PC-3 (cell line): ENCODE measurements around the gene RFX7. TPM values are rescaled to one million over a fixed set of nuclear protein-coding genes. Genes with fewer than 3 reads are reported as not detected.

ENCODE experiments used
- ATAC-seq: fragments of 200-7000 bp; cut with Tn5 transposase; 2 replicates; pipeline ENCODE4 v1.9.1; 2020; ENCODE audit warnings: mild to moderate bottlenecking, moderate library complexity
- BruUV-seq: library from RNA; stranded (reverse); fragments of 400-500 nt; replicated peaks from 2 replicates; lab custom pipeline; 2021; lab: Mats Ljungman, UMichigan
- CTCF ChIA-PET: fragments of 300-600 bp; sonication (Branson Sonifier 250); formaldehyde crosslinking; loops from one replicate; lab custom pipeline; 2022; ENCODE audit warnings: antibody characterized with exemption; lab: Charles Lee
- POLR2A ChIA-PET: fragments of 300-600 bp; sonication (Branson Sonifier 250); formaldehyde crosslinking; loops from one replicate; lab custom pipeline; 2022; ENCODE audit warnings: antibody characterized with exemption; ENCODE audit not compliant: unreplicated experiment; lab: Charles Lee
- DNase-seq: peaks from one replicate; pipeline ENCODE4 v3.0.0-alpha.2; 2015
- H2AFZ ChIP-seq: fragments of 300-600 bp; sonication (generic); 2 replicates; pipeline ENCODE4 v1.6.0; 2016; ENCODE audit warnings: antibody characterized with exemption, low read length
- H3F3A ChIP-seq: fragments of 300-600 bp; sonication (generic); one replicate; pipeline ENCODE4 v1.6.0; 2017; ENCODE audit warnings: antibody characterized with exemption, low read length, control low read depth, mild to moderate bottlenecking; ENCODE audit not compliant: unreplicated experiment
- H3K27ac ChIP-seq: fragments of 300-600 bp; sonication (generic); 2 replicates; pipeline ENCODE4 v1.5.1; 2016; ENCODE audit warnings: mild to moderate bottlenecking, low read length
- H3K27me3 ChIP-seq: fragments of 300-600 bp; sonication (generic); 2 replicates; pipeline ENCODE4 v1.6.1; 2016; ENCODE audit warnings: low read length, mixed read lengths
- H3K36me3 ChIP-seq: fragments of 300-600 bp; sonication (generic); 2 replicates; pipeline ENCODE4 v1.6.1; 2016; ENCODE audit warnings: low read depth, mixed run types, low read length, mixed read lengths
- H3K4me1 ChIP-seq: fragments of 300-600 bp; sonication (generic); 2 replicates; pipeline ENCODE4 v1.5.1; 2016; ENCODE audit warnings: low read length; ENCODE audit not compliant: insufficient read depth
- H3K4me2 ChIP-seq: fragments of 300-600 bp; sonication (generic); 2 replicates; pipeline ENCODE4 v1.6.0; 2016; ENCODE audit warnings: low read length
- H3K4me3 ChIP-seq: fragments of 300-600 bp; sonication (generic); 2 replicates; pipeline ENCODE4 v1.5.1; 2016; ENCODE audit warnings: mild to moderate bottlenecking, low read length, mixed read lengths
- H3K79me2 ChIP-seq: fragments of 300-600 bp; sonication (generic); 2 replicates; pipeline ENCODE4 v1.6.1; 2017; ENCODE audit warnings: low read length, mixed read lengths
- H3K9ac ChIP-seq: fragments of 300-600 bp; sonication (generic); 2 replicates; pipeline ENCODE4 v1.6.0; 2016; ENCODE audit warnings: mild to moderate bottlenecking, low read length
- H3K9me2 ChIP-seq: fragments of 300-600 bp; sonication (generic); replicated peaks from 2 replicates; pipeline ENCODE4 v1.6.1; 2016; ENCODE audit warnings: mixed run types, low read length, mixed read lengths
- H3K9me3 ChIP-seq: fragments of 300-600 bp; sonication (generic); 2 replicates; pipeline ENCODE4 v1.6.1; 2016; ENCODE audit warnings: low read length, mixed read lengths
- H4K20me1 ChIP-seq: fragments of 300-600 bp; sonication (generic); 2 replicates; pipeline ENCODE4 v1.6.1; 2016; ENCODE audit warnings: low read length, mixed read lengths
- EZH2 ChIP-seq: fragments of 300-600 bp; sonication (generic); IDR thresholded peaks from one replicate; pipeline ENCODE4 v1.6.1; 2017; ENCODE audit warnings: antibody characterized with exemption, mild to moderate bottlenecking, low read length; ENCODE audit not compliant: unreplicated experiment
- EZH2phosphoT487 ChIP-seq: fragments of 300-600 bp; sonication (generic); IDR thresholded peaks from 2 replicates; pipeline ENCODE4 v1.6.1; 2018; ENCODE audit warnings: mild to moderate bottlenecking, antibody characterized with exemption, low read length, borderline replicate concordance
- intact Hi-C: fragments of 100-400 bp; cut with micrococcal nuclease; formaldehyde crosslinking; loops from 2 replicates; pipeline ENCODE4 v1.9.0; 2023
- total RNA-seq: library from RNA; depleted of rRNA; stranded (reverse); fragments of >200 nt; gene quantifications from 2 replicates; pipeline ENCODE4 v1.2.3, GENCODE V29; 2014
- TF ChIP-seq, protein P1 (sequence below): fragments of 300-600 bp; sonication (generic); conservative IDR thresholded peaks from 2 replicates; pipeline ENCODE4 v1.5.1; 2017; ENCODE audit warnings: antibody characterized with exemption, low read depth, mild to moderate bottlenecking, low read length

RFX7 gene
- total RNA-seq, 1 experiment from 2014 or later: 2.8 TPM

DNA sequence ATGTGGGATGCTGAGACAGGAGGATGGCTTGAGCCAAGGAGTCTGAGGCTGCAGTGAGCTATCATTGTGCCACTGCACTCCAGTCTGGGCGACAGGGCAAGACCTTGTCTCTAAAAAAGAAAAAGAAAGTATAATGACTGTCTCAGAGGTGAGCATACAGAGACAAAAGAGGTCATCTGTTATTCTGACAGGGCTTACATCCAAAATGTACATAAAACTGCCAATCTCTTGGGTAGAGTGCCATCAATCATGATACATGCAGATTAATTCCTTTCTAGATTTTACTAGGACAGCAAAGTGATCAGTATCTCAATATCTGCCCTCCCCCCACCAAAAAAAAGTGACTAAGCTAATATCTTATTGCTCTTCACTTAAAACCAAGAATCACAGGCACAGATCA, 41.0 kb downstream of the RFX7 start:
- intact Hi-C loops: no loop called here
- Histone ChIP-seq H3K27ac (no peak overlapping the region), H4K20me1 (no peaks in the 10 kb centered on the region), H3K4me2 (no peak overlapping the region), H3K9me3 (no peaks in the 10 kb centered on the region), H3K36me3 (no peaks in the 10 kb centered on the region), H3F3A (no peaks in the 10 kb centered on the region), H3K4me1 (peaks cover 6% of the 10 kb centered on the region; the same call in 1 of the 2 replicates), H3K79me2 (peaks cover 42% of the 10 kb centered on the region), H3K4me3 (no peak overlapping the region), H3K9ac (no peak overlapping the region), H3K27me3 (no peaks in the 10 kb centered on the region), H2AFZ (no peak overlapping the region), H3K9me2 (no peaks in the 10 kb centered on the region)
- CTCF ChIA-PET: no interaction called here
- DNase-seq (no peak), ATAC-seq (no peak)
- BruUV-seq: no TSS peak
- POLR2A ChIA-PET: no interaction called here
- TF ChIP-seq EZH2phosphoT487 (no peak), EZH2 (no peak)
- TF ChIP-seq, protein P1, sequence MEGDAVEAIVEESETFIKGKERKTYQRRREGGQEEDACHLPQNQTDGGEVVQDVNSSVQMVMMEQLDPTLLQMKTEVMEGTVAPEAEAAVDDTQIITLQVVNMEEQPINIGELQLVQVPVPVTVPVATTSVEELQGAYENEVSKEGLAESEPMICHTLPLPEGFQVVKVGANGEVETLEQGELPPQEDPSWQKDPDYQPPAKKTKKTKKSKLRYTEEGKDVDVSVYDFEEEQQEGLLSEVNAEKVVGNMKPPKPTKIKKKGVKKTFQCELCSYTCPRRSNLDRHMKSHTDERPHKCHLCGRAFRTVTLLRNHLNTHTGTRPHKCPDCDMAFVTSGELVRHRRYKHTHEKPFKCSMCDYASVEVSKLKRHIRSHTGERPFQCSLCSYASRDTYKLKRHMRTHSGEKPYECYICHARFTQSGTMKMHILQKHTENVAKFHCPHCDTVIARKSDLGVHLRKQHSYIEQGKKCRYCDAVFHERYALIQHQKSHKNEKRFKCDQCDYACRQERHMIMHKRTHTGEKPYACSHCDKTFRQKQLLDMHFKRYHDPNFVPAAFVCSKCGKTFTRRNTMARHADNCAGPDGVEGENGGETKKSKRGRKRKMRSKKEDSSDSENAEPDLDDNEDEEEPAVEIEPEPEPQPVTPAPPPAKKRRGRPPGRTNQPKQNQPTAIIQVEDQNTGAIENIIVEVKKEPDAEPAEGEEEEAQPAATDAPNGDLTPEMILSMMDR: no peak

DNA sequence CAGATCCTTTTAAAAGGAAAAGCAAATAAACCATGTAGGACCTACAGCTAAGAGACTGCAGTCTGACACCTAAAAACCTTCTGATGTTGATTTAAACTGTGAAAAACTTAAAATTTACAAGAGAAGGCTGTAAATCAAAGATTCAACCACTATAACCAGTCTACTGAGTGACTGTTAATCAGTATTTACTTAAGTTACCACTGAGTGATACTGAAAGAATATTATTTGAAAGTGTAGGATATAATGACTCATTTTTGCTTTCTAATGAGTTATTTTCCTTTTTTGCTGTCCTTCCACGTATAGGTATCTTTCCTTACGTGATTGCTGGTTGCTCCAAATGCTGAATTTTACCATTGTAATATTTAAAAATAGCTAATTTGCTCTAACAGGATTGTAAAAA, 44.6 kb downstream of the RFX7 start:
- Histone ChIP-seq H3K9me2 (no peaks in the 10 kb centered on the region), H3K9ac (no peak overlapping the region), H3K36me3 (no peaks in the 10 kb centered on the region), H3K4me2 (no peak overlapping the region), H3K4me3 (no peak overlapping the region), H3F3A (no peaks in the 10 kb centered on the region), H3K79me2 (peaks cover 24% of the 10 kb centered on the region; the same call in 1 of the 2 replicates), H3K4me1 (peaks cover 6% of the 10 kb centered on the region; the same call in 1 of the 2 replicates), H3K27me3 (no peaks in the 10 kb centered on the region), H4K20me1 (no peaks in the 10 kb centered on the region), H2AFZ (no peak overlapping the region), H3K9me3 (no peaks in the 10 kb centered on the region), H3K27ac (no peak overlapping the region)
- no TSS peak for BruUV-seq
- CTCF ChIA-PET: interaction anchor here (0.6 kb wide), 1 partner anchor 42 kb away, joined by 5 read pairs; no protein-coding TSS in a partner anchor
- TF ChIP-seq EZH2phosphoT487 (no peak), EZH2 (no peak)
- ATAC-seq (peak; percentile 46), DNase-seq (peak; percentile 9)
- POLR2A ChIA-PET: no interaction called here
- intact Hi-C loops: no loop called here

DNA sequence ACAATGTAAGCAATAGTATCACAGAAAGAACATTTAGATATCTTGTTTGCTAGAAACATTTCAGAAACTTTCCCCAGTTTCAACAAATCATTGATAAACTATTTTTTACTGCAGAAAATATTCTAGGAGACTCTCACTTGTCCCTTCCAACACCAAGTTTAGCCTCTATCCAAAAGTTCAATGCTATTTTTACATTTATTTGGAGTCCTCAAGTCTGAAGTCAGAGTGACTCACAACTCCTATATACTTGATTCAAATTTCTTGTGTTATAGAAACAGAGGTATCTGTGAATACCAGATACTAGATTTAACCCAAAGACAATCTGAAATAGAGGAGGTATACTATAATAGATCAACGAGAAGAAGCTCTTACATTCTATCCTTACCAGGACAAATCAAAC, 49.6 kb downstream of the RFX7 start:
- Histone ChIP-seq H3K4me2 (no peak overlapping the region), H3F3A (no peaks in the 10 kb centered on the region), H3K4me3 (no peak overlapping the region), H3K36me3 (no peaks in the 10 kb centered on the region), H3K9me2 (no peaks in the 10 kb centered on the region), H3K9ac (no peak overlapping the region), H3K4me1 (peaks cover 2% of the 10 kb centered on the region; the same call in 1 of the 2 replicates), H2AFZ (no peak overlapping the region), H3K27me3 (no peaks in the 10 kb centered on the region), H3K9me3 (no peaks in the 10 kb centered on the region), H3K79me2 (peaks cover 30% of the 10 kb centered on the region), H4K20me1 (no peaks in the 10 kb centered on the region), H3K27ac (no peak overlapping the region)
- TF ChIP-seq EZH2 (no peak), EZH2phosphoT487 (no peak)
- TF ChIP-seq, protein P1: no peak
- CTCF ChIA-PET: no interaction called here
- DNase-seq (no peak), ATAC-seq (no peak)
- POLR2A ChIA-PET: no interaction called here
- intact Hi-C loops: no loop called here
- no TSS peak for BruUV-seq
